Activated CD4-positive, alpha-beta memory T cell treated with anti-CD3 and anti-CD28 coated beads for 36 hours (primary cell): ENCODE measurements around the gene GREM1. TPM values are rescaled to one million over a fixed set of nuclear protein-coding genes. Genes with fewer than 3 reads are reported as not detected.

Experiments used
- CTCF ChIA-PET: fragments of 350-600 bp; sonication (Branson Sonifier 250); formaldehyde crosslinking; loops from one replicate; lab custom pipeline; 2021; ENCODE audit warnings: antibody characterized with exemption, inconsistent platforms; lab: Charles Lee
- POLR2A ChIA-PET: fragments of 350-600 bp; sonication (Branson Sonifier 250); formaldehyde crosslinking; loops from one replicate; lab custom pipeline; 2021; ENCODE audit warnings: antibody characterized with exemption; lab: Charles Lee
- DNase-seq: peaks from one replicate; pipeline ENCODE4 v3.0.0-alpha.2; 2020
- H3K27ac Mint-ChIP-seq: one replicate; pipeline ENCODE4 v1.8.0; 2021; ENCODE audit warnings: mixed read lengths
- H3K27me3 Mint-ChIP-seq: one replicate; pipeline ENCODE4 v1.8.0; 2021; ENCODE audit warnings: mixed read lengths
- H3K36me3 Mint-ChIP-seq: one replicate; pipeline ENCODE4 v1.8.0; 2021; ENCODE audit warnings: mixed read lengths
- H3K4me1 Mint-ChIP-seq: one replicate; pipeline ENCODE4 v1.8.0; 2021; ENCODE audit warnings: low read depth, mixed read lengths
- H3K4me3 Mint-ChIP-seq: one replicate; pipeline ENCODE4 v1.8.0; 2021; ENCODE audit warnings: mild to moderate bottlenecking, mixed read lengths
- H3K9me3 Mint-ChIP-seq: one replicate; pipeline ENCODE4 v1.8.0; 2021; ENCODE audit warnings: mixed read lengths
- intact Hi-C: fragments of 100-400 bp; cut with micrococcal nuclease; formaldehyde crosslinking; loops from one replicate; pipeline ENCODE4 v1.15.1; 2023
- total RNA-seq, 2 experiments: library from RNA; stranded (reverse); gene quantifications; one replicate each; pipeline ENCODE4 v1.2.3, GENCODE V29; 2021

GREM1 gene
- total RNA-seq, 2 experiments from 2014 or later = not detected

GRCh38 chr15:32739522-32740063 lies 21.8 kb downstream of the GREM1 start:
- POLR2A ChIA-PET = no interaction called here

GRCh38 chr15:32743411-32744140 lies 25.8 kb downstream of the GREM1 start:
- H3K36me3 Mint-ChIP-seq = no peaks in the 10 kb centered on the region
- no peaks in the 10 kb centered on the region for H3K4me1 Mint-ChIP-seq
- peaks cover 7% of the 10 kb centered on the region for H3K27me3 Mint-ChIP-seq
- intact Hi-C loops = no loop called here
- no peaks in the 10 kb centered on the region for H3K9me3 Mint-ChIP-seq
- POLR2A ChIA-PET = no interaction called here
- no peak for DNase-seq
- CTCF ChIA-PET = no interaction called here
- H3K27ac Mint-ChIP-seq = no peak overlapping the region
- H3K4me3 Mint-ChIP-seq = no peak overlapping the region

More at GRCh38 chr15:32739522-32740063, 21.8 kb downstream of the GREM1 start:
- CTCF ChIA-PET = no interaction called here
- H3K27ac Mint-ChIP-seq = no peak overlapping the region
- H3K9me3 Mint-ChIP-seq = no peaks in the 10 kb centered on the region
- H3K27me3 Mint-ChIP-seq = peaks cover 17% of the 10 kb centered on the region
- intact Hi-C loops = no loop called here
- H3K36me3 Mint-ChIP-seq = no peaks in the 10 kb centered on the region
- H3K4me1 Mint-ChIP-seq = no peaks in the 10 kb centered on the region
- DNase-seq = no peak
- no peak overlapping the region for H3K4me3 Mint-ChIP-seq

GRCh38 chr15:32746116-32746857 lies 28.5 kb downstream of the GREM1 start:
- intact Hi-C loops = no loop called here
- H3K4me1 Mint-ChIP-seq = no peaks in the 10 kb centered on the region
- no peaks in the 10 kb centered on the region for H3K36me3 Mint-ChIP-seq
- H3K27me3 Mint-ChIP-seq = peaks cover 7% of the 10 kb centered on the region
- H3K4me3 Mint-ChIP-seq = no peak overlapping the region
- no peak for DNase-seq
- H3K9me3 Mint-ChIP-seq = no peaks in the 10 kb centered on the region
- ChIA-PET CTCF (no interaction called here), POLR2A (no interaction called here)
- no peak overlapping the region for H3K27ac Mint-ChIP-seq

GRCh38 chr15:32747921-32748342 lies 30.1 kb downstream of the GREM1 start:
- DNase-seq = no peak
- no peaks in the 10 kb centered on the region for H3K4me1 Mint-ChIP-seq
- intact Hi-C loops = no loop called here
- peaks cover 4% of the 10 kb centered on the region for H3K27me3 Mint-ChIP-seq
- no peak overlapping the region for H3K27ac Mint-ChIP-seq
- no peaks in the 10 kb centered on the region for H3K9me3 Mint-ChIP-seq
- no peaks in the 10 kb centered on the region for H3K36me3 Mint-ChIP-seq
- CTCF ChIA-PET = no interaction called here
- H3K4me3 Mint-ChIP-seq = no peak overlapping the region
- POLR2A ChIA-PET = no interaction called here

- no peaks in the 10 kb centered on the region for H3K4me1 Mint-ChIP-seq
- intact Hi-C loops = no loop called here
- no peak for DNase-seq
- no peak overlapping the region for H3K4me3 Mint-ChIP-seq
- H3K9me3 Mint-ChIP-seq = no peaks in the 10 kb centered on the region
- ChIA-PET CTCF (no interaction called here), POLR2A (no interaction called here)
- peaks cover 2% of the 10 kb centered on the region for H3K27me3 Mint-ChIP-seq
- no peak overlapping the region for H3K27ac Mint-ChIP-seq
- H3K36me3 Mint-ChIP-seq = no peaks in the 10 kb centered on the region
These were observed 33.2 kb downstream of the GREM1 start for GRCh38 chr15:32750979-32751378.

- H3K27ac Mint-ChIP-seq = no peak overlapping the region
- no peak overlapping the region for H3K4me3 Mint-ChIP-seq
- no peaks in the 10 kb centered on the region for H3K36me3 Mint-ChIP-seq
- intact Hi-C loops = no loop called here
- POLR2A ChIA-PET = no interaction called here
- H3K27me3 Mint-ChIP-seq = peaks cover 23% of the 10 kb centered on the region
- CTCF ChIA-PET = interaction anchor here (0.9 kb wide), 1 partner anchor 87 kb away, joined by 3 read pairs; no protein-coding TSS in a partner anchor
- DNase-seq = no peak
- no peaks in the 10 kb centered on the region for H3K9me3 Mint-ChIP-seq
- H3K4me1 Mint-ChIP-seq = no peaks in the 10 kb centered on the region
These were observed 39.6 kb downstream of the GREM1 start for GRCh38 chr15:32757426-32757825.

GRCh38 chr15:32763295-32763694 lies 45.5 kb downstream of the GREM1 start:
- H3K27me3 Mint-ChIP-seq = peaks cover 23% of the 10 kb centered on the region
- no peaks in the 10 kb centered on the region for H3K9me3 Mint-ChIP-seq
- DNase-seq = no peak
- no peak overlapping the region for H3K27ac Mint-ChIP-seq
- ChIA-PET POLR2A (no interaction called here), CTCF (no interaction called here)
- H3K4me3 Mint-ChIP-seq = no peak overlapping the region
- H3K4me1 Mint-ChIP-seq = no peaks in the 10 kb centered on the region
- intact Hi-C loops = no loop called here
- H3K36me3 Mint-ChIP-seq = no peaks in the 10 kb centered on the region

GRCh38 chr15:32765236-32765635 lies 47.4 kb downstream of the GREM1 start:
- H3K9me3 Mint-ChIP-seq = no peaks in the 10 kb centered on the region
- CTCF ChIA-PET = no interaction called here
- DNase-seq = no peak
- H3K4me3 Mint-ChIP-seq = no peak overlapping the region
- intact Hi-C loops = no loop called here
- no peaks in the 10 kb centered on the region for H3K36me3 Mint-ChIP-seq
- no peaks in the 10 kb centered on the region for H3K4me1 Mint-ChIP-seq
- no peak overlapping the region for H3K27ac Mint-ChIP-seq
- peaks cover 18% of the 10 kb centered on the region for H3K27me3 Mint-ChIP-seq
- POLR2A ChIA-PET = no interaction called here

- Mint-ChIP-seq H3K27ac (no peak overlapping the region), H3K27me3 (peaks cover 14% of the 10 kb centered on the region), H3K9me3 (no peaks in the 10 kb centered on the region), H3K4me1 (no peaks in the 10 kb centered on the region), H3K4me3 (no peak overlapping the region), H3K36me3 (no peaks in the 10 kb centered on the region)
- POLR2A ChIA-PET = no interaction called here
- CTCF ChIA-PET = interaction anchor here (0.6 kb wide), 1 partner anchor 83 kb away, joined by 3 read pairs; no protein-coding TSS in a partner anchor
- intact Hi-C loops = no loop called here
- no peak for DNase-seq
These were observed 48.3 kb downstream of the GREM1 start for GRCh38 chr15:32766101-32766500.

- no peaks in the 10 kb centered on the region for H3K9me3 Mint-ChIP-seq
- ChIA-PET CTCF (no interaction called here), POLR2A (no interaction called here)
- no peaks in the 10 kb centered on the region for H3K36me3 Mint-ChIP-seq
- H3K27ac Mint-ChIP-seq = no peak overlapping the region
- no peak for DNase-seq
- H3K4me1 Mint-ChIP-seq = no peaks in the 10 kb centered on the region
- intact Hi-C loops = no loop called here
- no peak overlapping the region for H3K4me3 Mint-ChIP-seq
- peaks cover 6% of the 10 kb centered on the region for H3K27me3 Mint-ChIP-seq
These were observed 49.4 kb downstream of the GREM1 start for GRCh38 chr15:32767236-32767635.

- H3K27ac Mint-ChIP-seq = no peak overlapping the region
- H3K36me3 Mint-ChIP-seq = no peaks in the 10 kb centered on the region
- no peaks in the 10 kb centered on the region for H3K4me1 Mint-ChIP-seq
- intact Hi-C loops = no loop called here
- H3K27me3 Mint-ChIP-seq = peaks cover 7% of the 10 kb centered on the region
- CTCF ChIA-PET = interaction anchor here (0.6 kb wide), 1 partner anchor 162 kb away, joined by 3 read pairs; no protein-coding TSS in a partner anchor
- DNase-seq = no peak
- POLR2A ChIA-PET = no interaction called here
- H3K4me3 Mint-ChIP-seq = no peak overlapping the region
- peaks cover 5% of the 10 kb centered on the region for H3K9me3 Mint-ChIP-seq
These were observed 56.2 kb downstream of the GREM1 start for GRCh38 chr15:32774022-32774421.

- Mint-ChIP-seq H3K9me3 (peaks cover 7% of the 10 kb centered on the region), H3K27ac (no peak overlapping the region), H3K36me3 (no peaks in the 10 kb centered on the region), H3K4me3 (no peak overlapping the region), H3K27me3 (peaks cover 7% of the 10 kb centered on the region), H3K4me1 (no peaks in the 10 kb centered on the region)
- ChIA-PET CTCF (no interaction called here), POLR2A (no interaction called here)
- no peak for DNase-seq
- intact Hi-C loops = no loop called here
These were observed 57.3 kb downstream of the GREM1 start for GRCh38 chr15:32775103-32775502.
